Stimulated activated memory B cell treated with anti-CD40 and anti-IgM and Interleukin-4, amounts not matched to agents 10 μg/mL and 1 μg/mL and 100 μg/mL, for 72 hours (primary cell): ENCODE data around the gene NR2F6.

Experiments used
- ATAC-seq: fragments of 150-1000 bp; cut with Tn5 transposase; 2 replicates; pipeline ENCODE4 v1.10.0; 2021
- H3K27ac Mint-ChIP-seq: one replicate; pipeline ENCODE4 v1.8.0; 2022; ENCODE audit warnings: mild to moderate bottlenecking, mixed read lengths
- H3K27me3 Mint-ChIP-seq: one replicate; pipeline ENCODE4 v1.8.0; 2022; ENCODE audit warnings: mixed read lengths
- H3K36me3 Mint-ChIP-seq: one replicate; pipeline ENCODE4 v1.8.0; 2022; ENCODE audit warnings: mixed read lengths
- H3K4me1 Mint-ChIP-seq: one replicate; pipeline ENCODE4 v1.8.0; 2022; ENCODE audit warnings: mixed read lengths
- H3K4me3 Mint-ChIP-seq: one replicate; pipeline ENCODE4 v1.8.0; 2022; ENCODE audit warnings: mild to moderate bottlenecking, moderate library complexity, mixed read lengths
- H3K9me3 Mint-ChIP-seq: one replicate; pipeline ENCODE4 v1.8.0; 2022; ENCODE audit warnings: mixed read lengths

Gene NR2F6

GRCh38 chr19:17245535-17245984 lies at the start of gene NR2F6:
NR2F6 (minus strand) TSS chr19:17245919; CDS start chr19:17245220, 699 bp downstream.
- peak within 1 kb of the TSS; percentile 98 for H3K4me3 Mint-ChIP-seq
- peak; percentile 40 for ATAC-seq
- peaks cover 46% of the 10 kb centered on the region for H3K4me1 Mint-ChIP-seq
- no peaks in the 10 kb centered on the region for H3K9me3 Mint-ChIP-seq
- no peaks in the 10 kb centered on the region for H3K27me3 Mint-ChIP-seq
- H3K27ac Mint-ChIP-seq: peak within 1 kb of the TSS; percentile 92
- no peaks in the 10 kb centered on the region for H3K36me3 Mint-ChIP-seq

- Mint-ChIP-seq H3K4me1 (peaks cover 11% of the 10 kb centered on the region), H3K36me3 (peaks cover 7% of the 10 kb centered on the region), H3K9me3 (no peaks in the 10 kb centered on the region), H3K27ac (no peak overlapping the region), H3K4me3 (no peak overlapping the region), H3K27me3 (no peaks in the 10 kb centered on the region)
- ATAC-seq: no peak
These were observed 48.6 kb upstream of the NR2F6 start for GRCh38 chr19:17294051-17294891.

- Mint-ChIP-seq H3K27me3 (no peaks in the 10 kb centered on the region), H3K4me1 (peaks cover 11% of the 10 kb centered on the region), H3K4me3 (no peak overlapping the region), H3K27ac (no peak overlapping the region), H3K9me3 (no peaks in the 10 kb centered on the region), H3K36me3 (peaks cover 7% of the 10 kb centered on the region)
- no peak for ATAC-seq
These were observed 47.9 kb upstream of the NR2F6 start for GRCh38 chr19:17293605-17294004.

- no peaks in the 10 kb centered on the region for H3K9me3 Mint-ChIP-seq
- H3K27ac Mint-ChIP-seq: peak overlapping the region; percentile 81
- peaks cover 7% of the 10 kb centered on the region for H3K36me3 Mint-ChIP-seq
- H3K4me1 Mint-ChIP-seq: peaks cover 11% of the 10 kb centered on the region
- peak overlapping the region; percentile 76 for H3K4me3 Mint-ChIP-seq
- peak; percentile 96 for ATAC-seq
- no peaks in the 10 kb centered on the region for H3K27me3 Mint-ChIP-seq
These were observed 46.8 kb upstream of the NR2F6 start for GRCh38 chr19:17292301-17293074.

GRCh38 chr19:17289489-17289888 lies 43.8 kb upstream of the NR2F6 start:
- ATAC-seq: peak; percentile 37
- no peak overlapping the region for H3K27ac Mint-ChIP-seq
- H3K27me3 Mint-ChIP-seq: no peaks in the 10 kb centered on the region
- H3K9me3 Mint-ChIP-seq: no peaks in the 10 kb centered on the region
- peaks cover 11% of the 10 kb centered on the region for H3K4me1 Mint-ChIP-seq
- no peak overlapping the region for H3K4me3 Mint-ChIP-seq
- peaks cover 16% of the 10 kb centered on the region for H3K36me3 Mint-ChIP-seq

- ATAC-seq: no peak
- Mint-ChIP-seq H3K27me3 (no peaks in the 10 kb centered on the region), H3K36me3 (peaks cover 26% of the 10 kb centered on the region), H3K4me3 (no peak overlapping the region), H3K9me3 (no peaks in the 10 kb centered on the region), H3K4me1 (peaks cover 20% of the 10 kb centered on the region), H3K27ac (no peak overlapping the region)
These were observed 41.0 kb upstream of the NR2F6 start for GRCh38 chr19:17286752-17287151.

GRCh38 chr19:17286263-17286662 lies 40.5 kb upstream of the NR2F6 start:
- peaks cover 26% of the 10 kb centered on the region for H3K36me3 Mint-ChIP-seq
- H3K27ac Mint-ChIP-seq: no peak overlapping the region
- ATAC-seq: no peak
- H3K4me1 Mint-ChIP-seq: peaks cover 23% of the 10 kb centered on the region
- no peaks in the 10 kb centered on the region for H3K27me3 Mint-ChIP-seq
- no peak overlapping the region for H3K4me3 Mint-ChIP-seq
- no peaks in the 10 kb centered on the region for H3K9me3 Mint-ChIP-seq

DNA sequence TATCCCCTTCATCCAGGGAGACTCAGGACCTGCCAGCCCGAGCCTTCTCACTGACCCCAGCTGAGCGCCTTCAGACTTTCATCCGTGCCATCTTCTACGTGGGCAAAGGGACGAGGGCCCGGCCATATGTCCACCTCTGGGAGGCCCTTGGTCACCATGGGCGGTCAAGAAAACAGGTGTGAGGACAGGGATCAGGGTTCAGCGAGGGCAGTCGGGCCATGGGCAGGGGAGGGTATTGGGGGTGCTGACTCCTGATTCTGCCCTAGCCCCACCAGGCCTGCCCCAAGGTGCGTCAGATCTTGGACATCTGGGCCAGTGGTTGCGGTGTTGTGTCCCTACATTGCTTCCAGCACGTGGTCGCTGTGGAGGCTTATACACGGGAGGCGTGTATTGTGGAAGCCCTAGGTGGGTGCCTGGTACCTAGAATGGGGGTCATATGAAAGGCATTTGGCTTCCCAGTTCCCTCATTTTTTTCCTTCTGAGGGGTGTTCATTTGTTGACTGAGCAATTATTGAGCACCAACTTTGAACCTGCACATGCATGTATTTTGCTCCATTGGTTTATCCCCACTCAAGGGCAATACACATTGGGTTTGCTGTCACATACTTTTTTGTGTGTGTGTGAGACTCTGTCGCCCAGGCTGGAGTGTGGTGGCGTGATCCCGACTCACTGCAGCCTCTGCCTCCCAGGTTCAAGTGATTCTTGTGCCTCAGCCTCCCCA lies 39.9 kb upstream of the NR2F6 start:
- Mint-ChIP-seq H3K4me3 (no peak overlapping the region), H3K27me3 (no peaks in the 10 kb centered on the region), H3K9me3 (no peaks in the 10 kb centered on the region), H3K27ac (no peak overlapping the region), H3K4me1 (peaks cover 25% of the 10 kb centered on the region), H3K36me3 (peaks cover 26% of the 10 kb centered on the region)
- ATAC-seq: no peak

DNA sequence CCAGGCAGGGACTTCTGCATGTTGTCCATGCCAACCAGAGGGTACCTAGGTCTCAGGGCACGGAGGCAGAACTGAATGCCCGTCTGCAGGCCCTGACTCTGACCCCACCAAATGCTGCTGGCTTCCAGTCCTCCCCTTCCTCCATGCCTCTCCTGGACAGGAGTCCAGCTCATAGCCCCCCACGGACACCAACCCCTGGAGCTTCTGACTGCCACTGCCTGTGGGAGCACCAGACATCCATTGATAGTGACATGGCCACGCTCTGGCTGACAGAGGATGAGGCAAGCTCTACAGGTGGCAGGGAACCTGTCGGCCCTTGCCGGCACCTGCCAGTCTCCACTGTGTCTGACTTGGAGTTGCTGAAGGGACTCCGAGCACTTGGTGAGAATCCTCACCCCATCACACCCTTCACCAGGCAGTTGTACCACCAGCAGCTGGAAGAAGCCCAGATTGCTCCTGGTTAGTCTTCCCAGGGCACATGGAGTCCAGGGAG lies 37.8 kb upstream of the NR2F6 start:
- H3K9me3 Mint-ChIP-seq: no peaks in the 10 kb centered on the region
- no peaks in the 10 kb centered on the region for H3K27me3 Mint-ChIP-seq
- peaks cover 25% of the 10 kb centered on the region for H3K4me1 Mint-ChIP-seq
- H3K27ac Mint-ChIP-seq: no peak overlapping the region
- H3K4me3 Mint-ChIP-seq: no peak overlapping the region
- peaks cover 26% of the 10 kb centered on the region for H3K36me3 Mint-ChIP-seq
- ATAC-seq: no peak

DNA sequence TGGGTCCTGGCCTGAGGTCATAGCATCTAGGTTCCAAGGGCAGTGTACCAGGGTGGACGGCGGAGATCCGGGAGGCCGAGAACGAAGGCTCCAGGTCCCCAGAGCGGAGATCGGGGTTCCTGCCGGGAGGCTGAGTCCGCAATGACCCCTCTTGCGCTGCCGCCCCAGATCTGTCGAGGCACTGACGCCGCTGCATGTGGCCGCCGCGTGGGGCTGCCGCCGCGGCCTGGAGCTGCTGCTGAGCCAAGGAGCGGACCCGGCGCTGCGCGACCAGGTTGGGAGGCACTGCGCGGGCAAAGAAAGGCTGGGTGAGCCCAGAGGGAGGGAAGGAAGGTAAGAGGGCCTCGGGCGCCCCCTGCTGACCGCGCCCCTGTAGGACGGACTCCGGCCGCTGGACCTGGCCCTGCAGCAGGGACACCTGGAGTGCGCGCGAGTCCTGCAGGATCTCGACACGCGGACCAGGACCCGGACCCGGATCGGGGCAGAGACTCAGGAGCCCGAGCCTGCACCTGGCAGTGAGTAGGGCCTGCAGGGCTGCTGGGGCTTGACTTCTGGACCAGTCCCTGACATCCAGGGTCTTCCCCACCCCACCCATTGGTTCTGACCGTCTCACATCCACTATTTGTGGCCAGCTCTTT lies 36.9 kb upstream of the NR2F6 start:
- H3K4me3 Mint-ChIP-seq: peak overlapping the region; percentile 87
- no peaks in the 10 kb centered on the region for H3K27me3 Mint-ChIP-seq
- peak overlapping the region; percentile 83 for H3K27ac Mint-ChIP-seq
- peak; percentile 90 for ATAC-seq
- H3K9me3 Mint-ChIP-seq: no peaks in the 10 kb centered on the region
- peaks cover 29% of the 10 kb centered on the region for H3K36me3 Mint-ChIP-seq
- peaks cover 25% of the 10 kb centered on the region for H3K4me1 Mint-ChIP-seq

DNA sequence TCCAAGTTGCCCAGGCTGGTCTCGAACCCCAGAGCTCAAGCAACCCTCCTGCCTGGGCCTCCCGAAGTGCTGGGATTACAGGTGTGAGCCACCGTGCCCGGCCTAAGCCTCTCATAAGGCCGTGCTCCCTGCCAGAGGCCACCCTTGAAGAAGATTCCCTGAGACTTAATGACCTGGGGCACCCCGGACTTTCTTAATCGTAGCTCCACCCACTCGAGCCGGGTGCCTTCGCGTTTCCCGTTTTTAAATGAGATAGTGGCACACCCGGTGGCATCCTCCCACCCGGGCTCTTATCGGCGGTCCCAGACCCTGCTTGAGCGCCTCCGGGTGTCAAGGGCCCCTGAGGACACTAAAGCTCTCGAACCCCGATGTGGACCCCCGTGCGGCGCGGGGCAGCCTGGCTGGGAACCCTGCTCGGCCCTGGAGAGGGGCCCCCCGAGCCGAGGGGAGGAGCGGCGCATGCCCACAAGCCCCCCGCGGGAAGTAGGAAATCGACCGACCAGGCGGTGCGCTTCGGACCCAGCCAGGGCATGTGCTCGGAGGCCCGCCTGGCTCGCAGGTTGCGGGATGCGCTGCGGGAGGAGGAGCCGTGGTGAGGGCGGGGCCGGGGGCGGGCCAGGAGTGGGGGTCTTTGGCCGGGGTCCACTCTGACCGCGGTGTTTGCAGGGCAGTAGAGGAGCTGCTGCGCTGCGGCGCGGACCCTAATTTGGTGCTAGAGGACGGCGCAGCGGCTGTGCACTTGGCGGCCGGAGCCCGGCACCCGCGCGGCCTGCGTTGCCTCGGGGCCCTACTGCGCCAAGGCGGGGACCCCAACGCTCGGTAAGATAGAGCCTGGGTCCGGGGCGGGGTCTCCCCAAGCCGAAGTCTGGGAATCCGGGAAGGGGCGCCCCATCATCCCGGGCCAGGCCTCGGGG lies 35.9 kb upstream of the NR2F6 start, which contains the start of gene ANKLE1:
TSS of gene ANKLE1 (plus strand) at position 511 of the 914 bp plus-strand sequence. CDS start at position 531, 20 bp downstream.
- H3K4me1 Mint-ChIP-seq: peaks cover 25% of the 10 kb centered on the region
- H3K27ac Mint-ChIP-seq: peak within 1 kb of the TSS; percentile 83
- peak within 1 kb of the TSS; percentile 87 for H3K4me3 Mint-ChIP-seq
- peaks cover 36% of the 10 kb centered on the region for H3K36me3 Mint-ChIP-seq
- ATAC-seq: peak; percentile 83
- H3K9me3 Mint-ChIP-seq: no peaks in the 10 kb centered on the region
- no peaks in the 10 kb centered on the region for H3K27me3 Mint-ChIP-seq

- Mint-ChIP-seq H3K4me3 (no peak overlapping the region), H3K9me3 (no peaks in the 10 kb centered on the region), H3K36me3 (peaks cover 38% of the 10 kb centered on the region), H3K27ac (no peak overlapping the region), H3K27me3 (no peaks in the 10 kb centered on the region), H3K4me1 (peaks cover 25% of the 10 kb centered on the region)
- no peak for ATAC-seq
These were observed 33.7 kb upstream of the NR2F6 start for GRCh38 chr19:17279436-17279835.

- H3K9me3 Mint-ChIP-seq: no peaks in the 10 kb centered on the region
- H3K36me3 Mint-ChIP-seq: peaks cover 37% of the 10 kb centered on the region
- no peak overlapping the region for H3K27ac Mint-ChIP-seq
- no peak overlapping the region for H3K4me3 Mint-ChIP-seq
- no peaks in the 10 kb centered on the region for H3K4me1 Mint-ChIP-seq
- no peak for ATAC-seq
- H3K27me3 Mint-ChIP-seq: no peaks in the 10 kb centered on the region
These were observed 29.9 kb upstream of the NR2F6 start for GRCh38 chr19:17275441-17276175.
